Activated CD8-positive, alpha-beta T cell treated with anti-CD3 and anti-CD28 coated beads for 36 hours (primary cell): ENCODE results near the gene QSOX1. TPM values are rescaled to one million over a fixed set of nuclear protein-coding genes. Genes with fewer than 3 reads are reported as not detected.

Source experiments
- ATAC-seq: fragments of 200-7000 bp; cut with Tn5 transposase; one replicate; pipeline ENCODE4 v1.10.0; 2021; ENCODE audit warnings: mild to moderate bottlenecking, moderate library complexity
- CTCF ChIA-PET: fragments of 350-600 bp; sonication (Branson Sonifier 250); formaldehyde crosslinking; loops from one replicate; lab custom pipeline; 2021; ENCODE audit warnings: antibody characterized with exemption; lab: Charles Lee
- POLR2A ChIA-PET: fragments of 350-600 bp; sonication (Branson Sonifier 250); formaldehyde crosslinking; loops from one replicate; lab custom pipeline; 2021; ENCODE audit warnings: antibody characterized with exemption; lab: Charles Lee
- DNase-seq: peaks from one replicate; pipeline ENCODE4 v3.0.0-alpha.2; 2020
- H3K27ac Mint-ChIP-seq: one replicate; pipeline ENCODE4 v1.8.0; 2021; ENCODE audit warnings: mild to moderate bottlenecking, mixed read lengths
- H3K27me3 Mint-ChIP-seq: one replicate; pipeline ENCODE4 v1.8.0; 2021; ENCODE audit warnings: mixed read lengths
- H3K36me3 Mint-ChIP-seq: one replicate; pipeline ENCODE4 v1.8.0; 2021; ENCODE audit warnings: low read depth, mixed read lengths
- H3K4me1 Mint-ChIP-seq: one replicate; pipeline ENCODE4 v1.8.0; 2021; ENCODE audit warnings: low read depth, mixed read lengths
- H3K4me3 Mint-ChIP-seq: one replicate; pipeline ENCODE4 v1.8.0; 2021; ENCODE audit warnings: mild to moderate bottlenecking, moderate library complexity, mixed read lengths
- H3K9me3 Mint-ChIP-seq: one replicate; pipeline ENCODE4 v1.8.0; 2021; ENCODE audit warnings: mixed read lengths
- intact Hi-C: fragments of 100-400 bp; cut with micrococcal nuclease; formaldehyde crosslinking; loops from one replicate; pipeline ENCODE4 v1.10.0; 2022
- total RNA-seq, 2 experiments: library from RNA; stranded (reverse); gene quantifications; one replicate each; pipeline ENCODE4 v1.2.3, GENCODE V29; 2021
- TF ChIP-seq, protein P1 (sequence below): fragments of 200-600 bp; IDR thresholded peaks from one replicate; pipeline ENCODE4 v1.8.0; 2022; ENCODE audit warnings: antibody characterized with exemption, mild to moderate bottlenecking

Gene QSOX1
- total RNA-seq, 2 experiments from 2014 or later = 32.2 to 33.9 TPM

DNA sequence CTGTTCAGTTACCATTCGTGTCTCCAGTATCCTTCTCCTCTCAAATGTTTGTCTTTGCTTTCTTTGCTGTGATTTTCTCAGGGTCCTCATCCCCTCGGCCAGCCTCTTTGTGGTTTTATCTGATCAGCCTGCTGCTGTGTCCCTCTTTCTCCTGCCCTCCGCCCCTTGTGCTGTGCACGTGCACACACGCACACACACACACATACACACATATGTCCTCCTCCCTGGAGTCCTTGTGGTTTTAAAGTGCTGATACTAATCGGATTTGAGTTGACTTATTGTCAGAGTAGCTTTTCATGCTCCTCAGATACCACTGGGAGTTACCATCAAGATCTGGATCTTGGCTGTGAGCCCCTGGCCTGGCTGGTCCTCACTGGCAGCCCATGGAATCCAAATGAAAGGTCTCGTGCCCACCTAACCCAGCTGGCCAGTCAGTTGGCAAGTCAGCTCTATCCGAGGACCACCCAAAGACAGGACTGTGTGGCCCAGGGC is 34.1 kb downstream of the QSOX1 start:
- TF ChIP-seq, protein P1, sequence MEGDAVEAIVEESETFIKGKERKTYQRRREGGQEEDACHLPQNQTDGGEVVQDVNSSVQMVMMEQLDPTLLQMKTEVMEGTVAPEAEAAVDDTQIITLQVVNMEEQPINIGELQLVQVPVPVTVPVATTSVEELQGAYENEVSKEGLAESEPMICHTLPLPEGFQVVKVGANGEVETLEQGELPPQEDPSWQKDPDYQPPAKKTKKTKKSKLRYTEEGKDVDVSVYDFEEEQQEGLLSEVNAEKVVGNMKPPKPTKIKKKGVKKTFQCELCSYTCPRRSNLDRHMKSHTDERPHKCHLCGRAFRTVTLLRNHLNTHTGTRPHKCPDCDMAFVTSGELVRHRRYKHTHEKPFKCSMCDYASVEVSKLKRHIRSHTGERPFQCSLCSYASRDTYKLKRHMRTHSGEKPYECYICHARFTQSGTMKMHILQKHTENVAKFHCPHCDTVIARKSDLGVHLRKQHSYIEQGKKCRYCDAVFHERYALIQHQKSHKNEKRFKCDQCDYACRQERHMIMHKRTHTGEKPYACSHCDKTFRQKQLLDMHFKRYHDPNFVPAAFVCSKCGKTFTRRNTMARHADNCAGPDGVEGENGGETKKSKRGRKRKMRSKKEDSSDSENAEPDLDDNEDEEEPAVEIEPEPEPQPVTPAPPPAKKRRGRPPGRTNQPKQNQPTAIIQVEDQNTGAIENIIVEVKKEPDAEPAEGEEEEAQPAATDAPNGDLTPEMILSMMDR = no peak
- Mint-ChIP-seq H3K4me3 (no peak overlapping the region), H3K4me1 (peaks cover 17% of the 10 kb centered on the region), H3K27me3 (no peaks in the 10 kb centered on the region), H3K36me3 (peaks cover 2% of the 10 kb centered on the region), H3K27ac (no peak overlapping the region), H3K9me3 (no peaks in the 10 kb centered on the region)
- ChIA-PET POLR2A (interaction anchor here (1.0 kb wide), 1 partner anchor 9 kb away, joined by 3 read pairs; no protein-coding TSS in a partner anchor), CTCF (interaction anchor here (1.1 to 2.7 kb wide), 5 partner anchors 8 to 294 kb away, joined by 3 to 17 read pairs (median 5); no protein-coding TSS in a partner anchor)
- intact Hi-C loops = no loop called here
- ATAC-seq (no peak), DNase-seq (no peak)

DNA sequence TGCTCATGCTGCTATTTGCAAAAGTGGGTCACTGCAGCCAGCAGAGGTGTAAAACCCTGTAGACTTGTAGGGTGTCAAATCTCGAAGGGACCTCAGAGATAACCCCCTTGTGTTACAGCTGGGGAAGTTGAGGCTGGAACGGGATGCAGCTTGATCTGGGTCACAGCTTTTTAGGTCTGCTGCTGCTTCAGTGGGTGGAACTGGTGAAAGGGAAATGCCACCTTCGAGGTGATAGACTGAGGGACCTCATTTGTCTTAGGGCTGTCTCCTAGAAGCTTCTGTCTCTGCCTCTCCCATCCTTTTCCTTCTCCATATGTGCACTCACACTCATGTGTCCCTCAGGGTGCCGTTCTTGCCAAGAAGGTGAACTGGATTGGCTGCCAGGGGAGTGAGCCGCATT is 35.4 kb downstream of the QSOX1 start:
- Mint-ChIP-seq H3K9me3 (no peaks in the 10 kb centered on the region), H3K4me3 (no peak overlapping the region), H3K27me3 (no peaks in the 10 kb centered on the region), H3K27ac (no peak overlapping the region), H3K4me1 (peaks cover 17% of the 10 kb centered on the region), H3K36me3 (peaks cover 2% of the 10 kb centered on the region)
- ChIA-PET POLR2A (no interaction called here), CTCF (interaction anchor here (1.6 to 1.8 kb wide), 2 partner anchors 9 to 11 kb away, joined by 5 to 11 read pairs; no protein-coding TSS in a partner anchor)
- no peak for DNase-seq
- intact Hi-C loops = no loop called here
- TF ChIP-seq, protein P1 = no peak
- no peak for ATAC-seq

DNA sequence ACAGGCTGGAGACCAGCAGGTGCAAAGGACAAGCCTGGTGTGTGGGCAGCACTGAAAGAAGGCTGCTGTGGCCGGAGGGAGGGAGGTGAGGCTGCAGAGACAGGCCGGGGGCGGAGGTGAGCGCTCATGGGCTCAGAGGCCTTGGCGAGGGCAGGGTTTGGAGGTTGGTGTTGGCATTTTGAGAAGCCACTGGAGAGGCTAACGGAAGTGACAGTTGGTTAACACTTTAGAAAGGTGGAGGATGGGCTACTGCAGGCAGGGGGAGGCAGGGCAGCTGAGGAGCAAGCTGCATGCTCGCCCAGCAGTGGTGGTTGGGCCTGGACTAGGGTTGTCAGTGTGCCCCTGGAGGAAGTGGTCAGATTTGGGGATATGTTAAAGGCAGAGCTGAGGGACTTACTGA is 37.5 kb downstream of the QSOX1 start:
- ATAC-seq = peak; percentile 63
- TF ChIP-seq, protein P1 = no peak
- H3K4me1 Mint-ChIP-seq = peaks cover 17% of the 10 kb centered on the region
- peaks cover 2% of the 10 kb centered on the region for H3K36me3 Mint-ChIP-seq
- no peaks in the 10 kb centered on the region for H3K27me3 Mint-ChIP-seq
- ChIA-PET CTCF (interaction anchor here (0.8 to 1.1 kb wide), 2 partner anchors 11 to 60 kb away, joined by 4 read pairs; no protein-coding TSS in a partner anchor), POLR2A (no interaction called here)
- DNase-seq = peak; percentile 28
- peak overlapping the region; percentile 25 for H3K27ac Mint-ChIP-seq
- no peak overlapping the region for H3K4me3 Mint-ChIP-seq
- no peaks in the 10 kb centered on the region for H3K9me3 Mint-ChIP-seq
- intact Hi-C loops = no loop called here

DNA sequence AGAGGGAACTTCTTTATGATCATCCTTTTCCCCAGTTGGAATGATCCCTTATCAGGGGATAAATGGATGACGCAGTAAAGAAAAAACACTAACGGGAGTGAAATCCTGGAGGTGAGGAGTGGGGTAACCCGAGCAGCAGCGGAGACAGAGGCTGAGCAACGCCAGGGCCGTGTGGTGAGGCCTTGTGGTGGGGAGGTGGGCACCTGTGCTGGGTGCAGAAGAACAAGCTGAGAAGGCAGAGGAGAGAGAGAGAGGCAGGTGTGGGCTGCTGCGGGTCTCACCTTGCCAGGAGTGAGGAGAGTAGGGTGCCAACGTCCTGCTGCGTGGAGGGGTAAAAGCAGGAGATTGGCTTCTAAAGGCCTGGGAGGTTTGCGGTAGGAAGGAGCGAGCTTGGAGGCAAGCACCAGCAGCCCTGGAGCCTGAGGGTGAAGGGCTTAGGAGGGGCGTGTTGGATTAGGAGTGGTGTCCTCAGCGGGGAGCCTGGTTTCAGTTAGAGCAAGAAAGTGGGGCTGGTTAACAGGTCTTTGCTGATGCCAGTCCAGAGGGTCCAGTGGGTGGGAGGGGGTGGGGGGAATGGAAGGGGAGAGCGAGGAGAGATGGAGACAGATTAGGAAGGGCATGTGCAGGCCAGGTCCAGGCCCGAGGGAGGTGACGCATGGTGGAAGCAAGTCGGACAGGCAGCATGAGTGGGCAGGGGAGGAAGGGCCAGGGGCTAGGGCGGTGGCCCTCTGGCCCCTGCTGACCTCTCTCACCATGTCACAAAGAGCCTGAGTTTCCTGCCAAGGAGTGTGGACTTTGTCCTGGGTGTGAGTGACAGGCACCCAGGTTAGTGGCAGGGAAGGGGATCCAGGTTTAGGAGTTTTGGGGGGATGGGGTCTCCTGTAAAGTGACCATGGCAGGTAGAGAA is 38.7 kb downstream of the QSOX1 start:
- no peaks in the 10 kb centered on the region for H3K9me3 Mint-ChIP-seq
- TF ChIP-seq, protein P1 = no peak
- no peak overlapping the region for H3K4me3 Mint-ChIP-seq
- H3K27ac Mint-ChIP-seq = no peak overlapping the region
- intact Hi-C loops = no loop called here
- ChIA-PET CTCF (interaction anchor here (0.8 to 1.1 kb wide), 2 partner anchors 12 to 59 kb away, joined by 4 read pairs; no protein-coding TSS in a partner anchor), POLR2A (no interaction called here)
- DNase-seq (no peak), ATAC-seq (no peak)
- H3K27me3 Mint-ChIP-seq = no peaks in the 10 kb centered on the region
- H3K36me3 Mint-ChIP-seq = peaks cover 2% of the 10 kb centered on the region
- peaks cover 17% of the 10 kb centered on the region for H3K4me1 Mint-ChIP-seq

DNA sequence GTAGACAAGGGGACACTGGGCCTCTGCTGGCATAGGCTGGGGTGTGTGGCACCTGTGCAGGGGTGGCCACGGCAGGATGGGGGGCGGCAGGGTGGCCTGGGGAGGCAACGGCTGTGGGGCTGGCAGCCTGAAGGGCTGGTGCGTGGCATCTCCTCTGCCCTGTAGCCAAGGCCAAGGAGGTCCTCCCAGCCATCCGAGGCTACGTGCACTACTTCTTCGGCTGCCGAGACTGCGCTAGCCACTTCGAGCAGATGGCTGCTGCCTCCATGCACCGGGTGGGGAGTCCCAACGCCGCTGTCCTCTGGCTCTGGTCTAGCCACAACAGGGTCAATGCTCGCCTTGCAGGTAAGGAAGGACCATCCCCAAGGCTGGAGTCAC is 39.4 kb downstream of the QSOX1 start:
- peaks cover 17% of the 10 kb centered on the region for H3K4me1 Mint-ChIP-seq
- no peak for DNase-seq
- intact Hi-C loops = no loop called here
- H3K9me3 Mint-ChIP-seq = no peaks in the 10 kb centered on the region
- no peak overlapping the region for H3K4me3 Mint-ChIP-seq
- no peak for ATAC-seq
- TF ChIP-seq, protein P1 = no peak
- no peak overlapping the region for H3K27ac Mint-ChIP-seq
- no peaks in the 10 kb centered on the region for H3K27me3 Mint-ChIP-seq
- ChIA-PET CTCF (no interaction called here), POLR2A (no interaction called here)
- H3K36me3 Mint-ChIP-seq = no peaks in the 10 kb centered on the region
